GM23338 (cell line): ENCODE data around the gene DNMT1.
"Not testable (repeated sequence)": the region's sequence is repeated elsewhere in the genome, so short reads cannot be mapped to it uniquely, and the experiment has no call there.

Experiments used
- CTCF ChIP-seq, 2 experiments: fragments of 200-600 bp in 1 of 2; sonication (generic) in 1 of 2; conservative IDR thresholded peaks; 2 replicates each; pipeline versions ENCODE4 v1.5.1 to v1.6.1; 2016 to 2017; ENCODE audit warnings: antibody characterized with exemption in 2 of 2, low read depth in 2 of 2, mild to moderate bottlenecking in 2 of 2, moderate library complexity in 1 of 2
- JUNB ChIP-seq: IDR thresholded peaks from one replicate; pipeline ENCODE4 v1.6.1; 2016; ENCODE audit warnings: antibody characterized with exemption; ENCODE audit not compliant: unreplicated experiment
- NANOG ChIP-seq: IDR thresholded peaks from 2 replicates; pipeline ENCODE4 v1.6.1; 2016; ENCODE audit warnings: antibody characterized with exemption, borderline replicate concordance
- POLR2AphosphoS5 ChIP-seq: IDR thresholded peaks from 2 replicates; pipeline ENCODE4 v1.6.1; 2016; ENCODE audit warnings: antibody characterized with exemption, low read depth
- REST ChIP-seq: IDR thresholded peaks from one replicate; pipeline ENCODE4 v1.6.1; 2018; ENCODE audit warnings: antibody characterized with exemption; ENCODE audit not compliant: unreplicated experiment
- ZNF331 ChIP-seq: fragments of 250-450 bp; sonication (Bioruptor Pico); IDR thresholded peaks from 2 replicates; pipeline ENCODE4 v1.5.0; 2020; ENCODE audit warnings: low read depth, mild to moderate bottlenecking, moderate library complexity

- not testable (repeated sequence) for TF ChIP-seq NANOG; REST; POLR2AphosphoS5; ZNF331 (CRISPR knock-in tag); CTCF (conservative IDR thresholded peaks at IDR 0.05; ENCODE audit: low read depth in 2 of 2); JUNB
These were observed 28.3 kb downstream of the DNMT1 start for GRCh38 chr19:10166501-10166900.
